SK-N-SH (cell line): ENCODE results near the gene LHPP. TPM values are rescaled to one million over a fixed set of nuclear protein-coding genes. Genes with fewer than 3 reads are reported as not detected.

Experiments used
- CTCF ChIA-PET: fragments of 300-600, 350-600 bp; formaldehyde crosslinking; extraction: SDS; loops from one replicate; lab custom pipeline; 2021; lab: Yijun Ruan, JAX
- POLR2A ChIA-PET: fragments of 350-600 bp; sonication (Branson Sonifier 250); formaldehyde crosslinking; extraction: SDS; loops from one replicate; lab custom pipeline; 2020; ENCODE audit warnings: antibody characterized with exemption, inconsistent platforms; lab: Yijun Ruan, JAX
- DNase-seq: peaks from one replicate; pipeline ENCODE4 v3.0.0; 2012
- H2AFZ ChIP-seq: fragments of 200-600 bp; sonication (generic); 2 replicates; pipeline ENCODE4 v1.8.1; 2016; ENCODE audit warnings: antibody characterized with exemption, mild to moderate bottlenecking, low read depth
- H3F3A ChIP-seq: fragments of 200-600 bp; sonication (generic); replicated peaks from 2 replicates; pipeline ENCODE3; 2016; ENCODE audit warnings: antibody characterized with exemption, mild to moderate bottlenecking; ENCODE audit not compliant: insufficient read depth
- H3K27ac ChIP-seq, 2 experiments: fragments of 200-500 bp in 1 of 2; fragments of 200-600 bp in 1 of 2; sonication (Bioruptor generic) in 1 of 2; sonication (generic), shearing (Covaris generic) in 1 of 2; 2 replicates each; pipeline versions ENCODE4 v1.5.1 to v1.6.1; 2014 to 2016; ENCODE audit warnings: low read depth in 2 of 2, inconsistent platforms in 1 of 2, low read length in 1 of 2, mild to moderate bottlenecking in 1 of 2, mixed read lengths in 1 of 2
- H3K27me3 ChIP-seq: fragments of 200-600 bp; sonication (generic), shearing (Covaris generic); 2 replicates; pipeline ENCODE4 v1.6.1; 2016; ENCODE audit warnings: mixed run types; ENCODE audit not compliant: insufficient read depth
- H3K36me3 ChIP-seq, 2 experiments: fragments of 200-500 bp in 1 of 2; fragments of 200-600 bp in 1 of 2; sonication (Bioruptor generic) in 1 of 2; sonication (generic) in 1 of 2; replicated peaks in 1 of 2; 2 replicates each; pipeline versions ENCODE3 to v1.5.1; 2014 to 2016; ENCODE audit warnings: low read length in 1 of 2, mild to moderate bottlenecking in 1 of 2; ENCODE audit not compliant: insufficient read depth in 2 of 2, control insufficient read depth in 1 of 2
- H3K4me1 ChIP-seq, 2 experiments: fragments of 200-500 bp in 1 of 2; fragments of 200-600 bp in 1 of 2; sonication (Bioruptor generic) in 1 of 2; sonication (generic), shearing (Covaris generic) in 1 of 2; 2 replicates each; pipeline versions ENCODE4 v1.5.1 to v1.6.1; 2014 to 2016; ENCODE audit warnings: low read depth in 1 of 2, low read length in 1 of 2, mixed run types in 1 of 2; ENCODE audit not compliant: insufficient read depth in 2 of 2, control insufficient read depth in 1 of 2
- H3K4me2 ChIP-seq: fragments of 200-600 bp; sonication (generic), shearing (Covaris generic); 2 replicates; pipeline ENCODE4 v1.6.1; 2017; ENCODE audit warnings: mixed run types
- H3K4me3 ChIP-seq, 2 experiments: fragments of 200-500 bp in 1 of 2; fragments of 200-600 bp in 1 of 2; sonication (Bioruptor generic) in 1 of 2; sonication (generic), shearing (Covaris generic) in 1 of 2; 2 replicates each; pipeline versions ENCODE4 v1.5.1 to v1.8.1; 2014 to 2016; ENCODE audit warnings: low read depth in 2 of 2, inconsistent platforms in 1 of 2, low read length in 1 of 2, mild to moderate bottlenecking in 1 of 2, mixed read lengths in 1 of 2, moderate library complexity in 1 of 2
- H3K79me2 ChIP-seq: fragments of 200-600 bp; sonication (generic); 2 replicates; pipeline ENCODE4 v1.8.1; 2017; ENCODE audit warnings: mild to moderate bottlenecking; ENCODE audit not compliant: insufficient read depth
- H3K9ac ChIP-seq: fragments of 200-600 bp; sonication (generic); 2 replicates; pipeline ENCODE4 v1.6.1; 2017; ENCODE audit warnings: mixed run types
- H3K9me2 ChIP-seq: fragments of 200-600 bp; sonication (generic); 2 replicates; pipeline ENCODE4 v1.6.1; 2017; ENCODE audit warnings: mixed run types
- H3K9me3 ChIP-seq: fragments of 200-600 bp; sonication (generic); 2 replicates; pipeline ENCODE4 v1.6.1; 2017; ENCODE audit warnings: mixed run types, mild to moderate bottlenecking, moderate library complexity
- H4K20me1 ChIP-seq: fragments of 200-600 bp; sonication (generic); 2 replicates; pipeline ENCODE4 v1.6.1; 2017; ENCODE audit warnings: mild to moderate bottlenecking, mixed run types; ENCODE audit not compliant: insufficient read depth
- CHD2 ChIP-seq: fragments of 150-350 bp; IDR thresholded peaks from 2 replicates; pipeline ENCODE4 v1.6.1; 2018; ENCODE audit warnings: low read length; ENCODE audit not compliant: partially characterized antibody
- CTCF ChIP-seq: fragments of 200-600 bp; sonication (generic); IDR thresholded peaks from 2 replicates; pipeline ENCODE4 v1.6.1; 2017; ENCODE audit warnings: antibody characterized with exemption, mild to moderate bottlenecking, moderate library complexity
- ELF1 ChIP-seq: IDR thresholded peaks from 2 replicates; pipeline ENCODE4 v1.4.0; 2012
- FOXJ3 ChIP-seq: sonication (generic); formaldehyde crosslinking; IDR thresholded peaks from 2 replicates; pipeline ENCODE4 v1.5.1; 2020; ENCODE audit warnings: mild to moderate bottlenecking, missing genetic modification reagents
- GABPA ChIP-seq: IDR thresholded peaks from 2 replicates; pipeline ENCODE4 v1.4.0; 2012; ENCODE audit warnings: low read depth, mild to moderate bottlenecking
- JUND ChIP-seq: IDR thresholded peaks from 2 replicates; pipeline ENCODE4 v1.4.0; 2012
- MEF2A ChIP-seq: IDR thresholded peaks from 2 replicates; pipeline ENCODE4 v1.4.0; 2012; ENCODE audit warnings: low read depth, borderline replicate concordance
- MXI1 ChIP-seq: IDR thresholded peaks from 2 replicates; pipeline ENCODE4 v1.6.1; 2012; ENCODE audit warnings: mild to moderate bottlenecking, low read depth, low read length, improper control_type of control experiment
- NRF1 ChIP-seq: IDR thresholded peaks from 2 replicates; pipeline ENCODE4 v1.6.1; 2012; ENCODE audit warnings: low read depth, mild to moderate bottlenecking, low read length
- RXRA ChIP-seq: IDR thresholded peaks from 2 replicates; pipeline ENCODE4 v1.4.0; 2012; ENCODE audit warnings: low read depth, mild to moderate bottlenecking, borderline replicate concordance
- SMC3 ChIP-seq: IDR thresholded peaks from 2 replicates; pipeline ENCODE4 v1.6.1; 2012; ENCODE audit warnings: low read depth, low read length, improper control_type of control experiment
- USF2 ChIP-seq: fragments of 150-350 bp; IDR thresholded peaks from 2 replicates; pipeline ENCODE4 v1.6.1; 2017; ENCODE audit warnings: antibody characterized with exemption, low read length, low read depth, borderline replicate concordance
- YY1 ChIP-seq: IDR thresholded peaks from 2 replicates; pipeline ENCODE4 v1.4.0; 2012; ENCODE audit warnings: low read depth, mild to moderate bottlenecking
- WGBS: methylation state at CpG from one replicate; pipeline ENCODE4 v1.1.6; 2017; ENCODE audit warnings: low lambda C conversion rate; 5-methylcytosine and 5-hydroxymethylcytosine counted together
- polyA plus RNA-seq, 3 experiments: library from polyadenylated mRNA; depleted of rRNA; stranded (reverse); fragments of >200 nt; gene quantifications; 2 replicates each; pipeline ENCODE4 v1.2.3, GENCODE V29; 2012
- TF ChIP-seq, protein P1 (sequence below): IDR thresholded peaks from 2 replicates; pipeline ENCODE4 v1.6.1; 2012; ENCODE audit warnings: mild to moderate bottlenecking, low read depth, low read length, moderate library complexity
- TF ChIP-seq, protein P2 (sequence below): IDR thresholded peaks from 2 replicates; pipeline ENCODE4 v1.4.0; 2012; ENCODE audit warnings: low read depth, borderline replicate concordance

Gene LHPP
- polyA plus RNA-seq, 1 of the 3 experiments (the other 2 are of a cell fraction) = 29.8 TPM

GRCh38 chr10:124415210-124415609 is 46.4 kb upstream of the LHPP start (continued):
- TF ChIP-seq, protein P1, sequence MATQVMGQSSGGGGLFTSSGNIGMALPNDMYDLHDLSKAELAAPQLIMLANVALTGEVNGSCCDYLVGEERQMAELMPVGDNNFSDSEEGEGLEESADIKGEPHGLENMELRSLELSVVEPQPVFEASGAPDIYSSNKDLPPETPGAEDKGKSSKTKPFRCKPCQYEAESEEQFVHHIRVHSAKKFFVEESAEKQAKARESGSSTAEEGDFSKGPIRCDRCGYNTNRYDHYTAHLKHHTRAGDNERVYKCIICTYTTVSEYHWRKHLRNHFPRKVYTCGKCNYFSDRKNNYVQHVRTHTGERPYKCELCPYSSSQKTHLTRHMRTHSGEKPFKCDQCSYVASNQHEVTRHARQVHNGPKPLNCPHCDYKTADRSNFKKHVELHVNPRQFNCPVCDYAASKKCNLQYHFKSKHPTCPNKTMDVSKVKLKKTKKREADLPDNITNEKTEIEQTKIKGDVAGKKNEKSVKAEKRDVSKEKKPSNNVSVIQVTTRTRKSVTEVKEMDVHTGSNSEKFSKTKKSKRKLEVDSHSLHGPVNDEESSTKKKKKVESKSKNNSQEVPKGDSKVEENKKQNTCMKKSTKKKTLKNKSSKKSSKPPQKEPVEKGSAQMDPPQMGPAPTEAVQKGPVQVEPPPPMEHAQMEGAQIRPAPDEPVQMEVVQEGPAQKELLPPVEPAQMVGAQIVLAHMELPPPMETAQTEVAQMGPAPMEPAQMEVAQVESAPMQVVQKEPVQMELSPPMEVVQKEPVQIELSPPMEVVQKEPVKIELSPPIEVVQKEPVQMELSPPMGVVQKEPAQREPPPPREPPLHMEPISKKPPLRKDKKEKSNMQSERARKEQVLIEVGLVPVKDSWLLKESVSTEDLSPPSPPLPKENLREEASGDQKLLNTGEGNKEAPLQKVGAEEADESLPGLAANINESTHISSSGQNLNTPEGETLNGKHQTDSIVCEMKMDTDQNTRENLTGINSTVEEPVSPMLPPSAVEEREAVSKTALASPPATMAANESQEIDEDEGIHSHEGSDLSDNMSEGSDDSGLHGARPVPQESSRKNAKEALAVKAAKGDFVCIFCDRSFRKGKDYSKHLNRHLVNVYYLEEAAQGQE = no peak
- TF ChIP-seq YY1 (no peak), MEF2A (no peak), RXRA (no peak)

- peaks cover 0 to 8% of the 10 kb centered on the region in 2 experiments for H3K36me3 ChIP-seq
- no peak overlapping the region for H3K27ac ChIP-seq
- peaks cover 0 to 6% of the 10 kb centered on the region in 2 experiments; a peak in 1 of 4 replicates for H3K4me1 ChIP-seq
- no peak overlapping the region for H3K4me3 ChIP-seq
- no peak overlapping the region for H3K9ac ChIP-seq
- H4K20me1 ChIP-seq = peaks cover 46% of the 10 kb centered on the region
- POLR2A ChIA-PET = no interaction called here
- no peak overlapping the region for H2AFZ ChIP-seq
- peak overlapping the region; percentile 97; the same call in 1 of the 2 replicates for H3K4me2 ChIP-seq
- WGBS = 92% methylated on average over 6 of the region's 6 CpGs
- H3F3A ChIP-seq = no peaks in the 10 kb centered on the region
- no peak for TF ChIP-seq RXRA
- TF ChIP-seq SMC3 = no peak
- TF ChIP-seq, all 33 proteins: peak for 0
- no peak for DNase-seq
- Histone ChIP-seq H3K79me2 (peaks cover 64% of the 10 kb centered on the region), H3K9me2 (no peaks in the 10 kb centered on the region), H3K9me3 (no peaks in the 10 kb centered on the region), H3K27me3 (peaks cover 3% of the 10 kb centered on the region; the same call in 1 of the 2 replicates)
- CTCF ChIA-PET = interaction anchor here (0.8 to 5.2 kb wide), 7 partner anchors 12 to 421 kb away, joined by 3 to 29 read pairs (median 5); partner anchors contain the start of gene LHPP
These were observed 44.9 kb upstream of the LHPP start for GRCh38 chr10:124416733-124417132.

DNA sequence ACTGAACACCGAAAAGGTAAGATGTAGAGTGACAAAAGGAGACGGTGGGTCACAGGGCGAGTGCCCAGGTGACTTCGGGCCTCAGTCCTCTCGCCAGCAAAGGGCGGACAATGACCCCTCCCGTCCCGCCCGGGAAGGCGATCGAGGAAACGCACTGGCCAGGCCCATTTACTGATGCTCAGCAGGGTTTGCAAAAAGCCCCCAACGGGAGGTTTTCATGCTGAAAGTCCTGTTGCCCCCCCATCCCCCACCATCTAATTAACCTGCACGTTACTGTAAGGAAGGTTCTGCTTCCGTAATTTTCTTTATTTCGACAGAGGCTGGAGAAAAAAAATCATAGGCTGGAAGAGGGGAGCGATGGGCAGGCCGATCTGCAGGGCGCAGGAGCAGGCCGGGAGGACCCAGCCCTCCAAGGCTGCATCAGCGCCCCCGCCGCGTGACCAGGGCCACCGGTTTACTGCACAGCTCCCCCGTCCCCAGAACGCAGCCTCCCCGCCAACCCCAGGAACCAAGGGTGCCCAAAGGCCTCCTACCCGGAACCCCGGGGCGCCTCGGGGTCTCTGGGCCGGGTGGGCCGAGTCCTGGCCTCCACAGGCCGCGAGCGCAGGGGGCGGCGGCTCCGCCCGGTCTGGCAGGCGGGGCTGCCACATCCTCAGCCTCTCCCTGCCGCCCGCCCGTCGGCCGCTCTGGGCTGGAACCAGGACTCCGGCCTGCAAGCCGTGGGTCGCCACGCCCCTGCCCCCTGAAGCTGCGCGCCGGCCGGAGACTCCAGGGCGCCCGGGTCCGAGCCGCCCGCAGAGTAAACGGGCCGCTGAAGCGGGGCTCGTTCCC is 43.5 kb upstream of the LHPP start:
- Histone ChIP-seq H3F3A (no peaks in the 10 kb centered on the region), H2AFZ (peak overlapping the region; percentile 50; the same call in 1 of the 2 replicates), H3K27ac (peak overlapping the region; percentile 65 to 70), H3K36me3 (peaks cover 0 to 4% of the 10 kb centered on the region in 2 experiments), H3K79me2 (peaks cover 50% of the 10 kb centered on the region), H4K20me1 (peaks cover 34% of the 10 kb centered on the region), H3K4me1 (peaks cover 0 to 6% of the 10 kb centered on the region in 2 experiments; a peak in 1 of 4 replicates), H3K9ac (peak overlapping the region; percentile 86), H3K4me2 (peak overlapping the region; percentile 97), H3K27me3 (peaks cover 14% of the 10 kb centered on the region; the same call in 1 of the 2 replicates), H3K4me3 (peak overlapping the region; percentile 76 to 87), H3K9me3 (no peaks in the 10 kb centered on the region), H3K9me2 (no peaks in the 10 kb centered on the region)
- peak; percentile 83 for DNase-seq
- ChIA-PET CTCF (interaction anchor here (0.6 to 5.2 kb wide), 12 partner anchors 9 to 423 kb away, joined by 3 to 29 read pairs (median 3); no protein-coding TSS in a partner anchor), POLR2A (interaction anchor here (0.8 to 1.5 kb wide), 2 partner anchors 9 to 14 kb away, joined by 3 to 4 read pairs; no protein-coding TSS in a partner anchor)
- under 1% methylated on average over 34 of the region's 64 CpGs for WGBS
- no peak; the same call in 1 of the 2 replicates for TF ChIP-seq NRF1
- TF ChIP-seq USF2 = no peak
- TF ChIP-seq, protein P2, sequence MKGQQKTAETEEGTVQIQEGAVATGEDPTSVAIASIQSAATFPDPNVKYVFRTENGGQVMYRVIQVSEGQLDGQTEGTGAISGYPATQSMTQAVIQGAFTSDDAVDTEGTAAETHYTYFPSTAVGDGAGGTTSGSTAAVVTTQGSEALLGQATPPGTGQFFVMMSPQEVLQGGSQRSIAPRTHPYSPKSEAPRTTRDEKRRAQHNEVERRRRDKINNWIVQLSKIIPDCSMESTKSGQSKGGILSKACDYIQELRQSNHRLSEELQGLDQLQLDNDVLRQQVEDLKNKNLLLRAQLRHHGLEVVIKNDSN = peak; percentile 66
- no peak for TF ChIP-seq ELF1
- TF ChIP-seq FOXJ3 (CRISPR knock-in tag) = no peak
- TF ChIP-seq SMC3 = no peak
- no peak for TF ChIP-seq MEF2A
- TF ChIP-seq MXI1 = peak; percentile 5; the same call in 1 of the 2 replicates
- no peak for TF ChIP-seq YY1
- TF ChIP-seq RXRA = no peak
- no peak for TF ChIP-seq CHD2
- no peak for TF ChIP-seq JUND
- TF ChIP-seq GABPA = no peak
- peak; percentile 28 for TF ChIP-seq CTCF
